GM21515 (cell line): ENCODE measurements around the gene ADAT3.

Experiments used
- ATAC-seq: cut with Tn5 transposase; IDR thresholded peaks from one replicate; pipeline ENCODE4 v1.9.1; 2021; ENCODE audit not compliant: unreplicated experiment

The ADAT3 gene

DNA sequence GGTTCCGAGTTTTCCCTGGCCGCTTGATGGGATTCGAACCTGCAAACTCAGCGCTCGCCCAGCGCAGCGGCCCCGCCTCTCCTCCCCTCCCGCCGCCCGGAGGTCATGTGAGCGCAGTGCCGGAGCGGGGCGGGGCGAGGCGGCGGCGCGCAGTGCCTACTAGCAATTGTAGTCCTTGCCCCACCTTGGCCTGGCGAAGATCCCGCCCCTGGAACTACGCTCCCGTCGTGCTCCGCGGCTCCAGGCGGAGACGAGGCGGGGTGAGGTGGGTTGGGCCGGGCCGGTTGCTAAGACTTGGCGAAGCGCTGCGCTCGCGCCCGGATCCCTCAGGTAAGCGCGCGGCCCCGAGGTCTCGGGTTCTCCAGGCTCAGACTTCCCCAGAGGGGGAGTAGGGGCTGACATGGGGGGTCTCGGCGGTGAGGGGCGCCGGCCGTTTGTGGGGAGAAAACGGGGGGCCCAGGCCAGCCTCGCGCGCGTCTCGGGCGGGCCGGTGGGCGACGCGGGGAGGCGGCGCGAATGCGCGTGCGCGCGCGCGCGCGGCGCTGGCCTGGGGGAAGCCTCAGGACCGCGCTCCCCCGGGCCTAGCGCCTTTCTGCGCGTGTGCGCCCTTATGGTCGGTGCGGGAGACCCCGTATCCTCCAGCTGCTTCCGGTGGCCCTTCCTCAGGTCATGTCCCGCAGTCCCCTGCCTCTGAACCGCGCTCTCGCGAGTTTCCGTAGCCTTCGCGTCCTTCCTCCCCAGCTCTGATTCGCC lies at the start of gene ADAT3, which contains the start of gene SCAMP4:
TSS of gene ADAT3 (plus strand) at position 290 of the 753 bp plus-strand sequence. CDS start 6,649 bp downstream, outside the sequence.
TSS of gene SCAMP4 (plus strand) at position 290 of the 753 bp plus-strand sequence. CDS start 9,621 bp downstream, outside the sequence.
- ATAC-seq = peak; percentile 78

DNA sequence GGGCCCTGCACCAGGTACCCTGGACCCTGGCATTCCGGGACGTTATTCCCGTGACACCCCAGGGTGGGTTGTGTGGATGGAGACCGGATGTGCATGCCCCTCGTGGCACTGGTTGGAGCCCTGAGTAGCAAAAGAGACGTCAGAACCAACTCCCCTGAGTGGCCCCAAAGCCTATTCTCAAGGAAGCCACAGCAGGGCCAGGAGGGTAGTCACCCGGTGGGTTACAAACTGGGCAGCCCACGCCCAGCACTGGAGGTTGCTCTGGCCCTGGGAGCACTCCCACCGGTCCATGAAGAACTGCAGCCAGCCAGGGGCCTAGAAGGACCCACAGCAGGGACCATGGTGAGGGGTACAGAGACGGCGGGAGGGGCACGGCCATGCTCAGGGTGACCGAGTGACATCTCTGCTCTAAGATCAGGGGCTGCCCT lies 49.4 kb upstream of the ADAT3 start:
- no peak for ATAC-seq

DNA sequence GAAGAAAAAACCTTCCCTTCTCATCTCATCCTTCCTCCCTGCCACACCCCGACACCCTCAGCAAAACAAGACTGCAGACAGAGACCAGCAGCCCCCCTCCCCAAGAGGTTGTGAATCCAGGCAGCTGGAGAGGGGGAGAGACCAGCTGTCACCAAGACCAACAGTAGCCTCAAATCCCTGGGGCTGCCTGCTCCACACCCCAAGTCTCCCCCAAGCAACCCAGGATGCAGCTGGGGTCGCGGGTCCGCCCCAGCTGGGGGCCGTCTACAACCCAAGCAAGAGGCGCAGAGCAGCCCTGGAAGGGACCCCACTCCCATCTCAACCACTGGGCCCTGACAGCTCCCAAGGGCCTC lies 48.9 kb upstream of the ADAT3 start:
- ATAC-seq = no peak

DNA sequence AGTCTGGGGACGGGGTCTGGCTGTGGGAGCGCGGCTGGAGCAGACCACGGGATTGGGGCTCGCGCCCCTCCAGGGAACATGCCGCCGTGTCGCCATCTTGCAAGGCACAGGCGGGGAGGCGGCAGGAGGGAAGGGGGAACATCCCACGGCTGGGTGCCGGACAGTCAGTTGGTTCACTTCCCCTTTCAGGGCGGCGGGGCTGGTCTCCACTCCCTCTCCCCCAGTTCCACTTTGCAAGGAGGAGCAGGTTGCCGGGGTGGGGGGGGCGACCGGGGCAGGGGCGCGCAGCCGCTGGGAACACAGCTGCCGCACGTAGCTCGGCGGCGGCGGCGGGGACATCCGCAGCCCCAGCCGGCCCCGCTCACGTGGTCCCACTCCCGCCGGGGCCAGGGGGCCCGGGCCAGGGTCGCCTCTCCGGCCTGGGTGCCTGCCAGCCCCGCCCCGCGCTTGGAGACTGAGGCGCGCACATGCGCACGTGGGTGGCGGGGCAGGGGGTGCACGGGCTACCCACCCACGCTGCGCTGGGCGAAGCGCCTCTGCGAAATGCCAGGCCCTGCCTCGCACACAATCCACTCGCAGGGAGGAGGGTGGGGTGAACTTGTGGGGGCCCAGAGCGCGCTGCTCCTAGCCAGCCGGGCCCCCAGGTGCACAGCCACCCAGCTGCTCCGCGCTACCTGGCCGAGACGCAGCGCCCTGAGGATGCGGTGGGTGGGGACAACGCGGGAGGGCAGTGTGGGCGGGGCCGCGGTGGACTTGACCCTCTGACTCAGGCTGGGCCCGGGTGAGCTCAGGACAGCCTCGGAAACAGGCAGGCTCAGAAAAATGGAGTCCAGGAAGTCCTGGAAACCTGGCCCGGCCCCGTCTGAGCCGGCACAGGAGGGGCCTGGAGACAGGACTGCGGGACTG lies 48.2 kb upstream of the ADAT3 start:
- no peak for ATAC-seq

DNA sequence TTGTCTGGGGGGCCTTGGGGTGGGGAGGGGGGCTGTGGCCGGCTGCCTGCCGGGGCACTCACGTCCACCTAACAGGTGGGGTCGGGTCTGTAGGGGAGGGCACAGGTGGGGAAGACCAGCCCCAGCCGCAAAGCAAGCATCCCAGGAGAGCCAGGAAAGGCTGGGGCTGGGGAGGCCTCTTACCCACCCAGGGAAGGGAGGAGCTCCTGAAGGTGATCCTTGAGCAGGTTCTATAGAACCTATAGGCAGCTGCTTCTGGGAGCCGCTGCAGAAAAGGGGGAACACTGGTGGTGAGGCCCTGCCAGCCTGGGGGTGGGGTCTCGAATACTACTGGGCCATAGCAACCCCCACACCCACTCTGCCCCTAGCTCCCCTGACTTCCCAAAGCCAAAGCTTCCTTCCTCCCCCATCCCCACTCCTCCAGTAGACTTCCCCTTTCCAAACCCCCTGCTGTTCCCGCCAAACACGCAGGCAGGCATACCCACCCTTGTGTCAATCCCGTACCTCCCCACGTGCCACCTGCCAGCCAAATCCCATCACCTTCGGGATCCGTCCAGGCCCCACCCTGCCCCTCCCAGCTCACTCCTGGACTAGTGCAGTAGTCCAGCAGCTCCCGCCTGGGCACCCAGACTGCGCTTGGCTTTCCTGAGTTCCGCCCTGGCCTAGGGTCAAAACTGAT lies 47.4 kb upstream of the ADAT3 start:
- no peak for ATAC-seq

DNA sequence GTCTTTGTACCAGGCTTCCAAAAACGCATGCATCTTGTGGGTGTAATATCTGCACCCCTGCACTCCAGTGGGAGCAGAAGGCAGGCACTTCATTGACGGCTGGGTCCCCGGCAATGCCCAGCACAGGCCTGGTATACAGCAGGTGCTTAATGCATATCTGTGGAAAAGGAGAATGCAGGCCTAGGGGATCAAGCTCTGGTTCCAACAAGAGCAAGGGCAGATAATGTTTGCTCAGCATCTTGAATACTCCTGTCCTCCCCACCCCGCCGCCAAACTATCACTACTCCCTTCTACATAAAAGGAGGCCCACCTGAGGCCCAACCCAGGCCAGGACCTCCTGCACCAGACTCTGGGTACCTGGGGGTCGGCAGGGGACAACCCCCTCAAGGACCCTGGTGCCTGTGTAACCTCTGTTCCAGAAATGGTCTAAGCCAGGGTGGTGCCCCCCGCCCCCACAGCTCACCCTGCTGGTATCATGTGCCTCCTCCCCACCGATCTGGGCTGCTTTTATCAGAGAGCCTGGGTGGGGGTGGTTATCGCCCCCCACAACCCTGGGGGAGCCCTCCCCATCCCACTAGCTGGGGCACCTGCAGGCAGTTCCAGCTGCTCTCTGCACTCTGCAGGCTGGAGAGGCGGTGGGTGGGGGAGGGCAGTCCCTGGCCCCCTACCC lies 46.7 kb upstream of the ADAT3 start:
- ATAC-seq = no peak

DNA sequence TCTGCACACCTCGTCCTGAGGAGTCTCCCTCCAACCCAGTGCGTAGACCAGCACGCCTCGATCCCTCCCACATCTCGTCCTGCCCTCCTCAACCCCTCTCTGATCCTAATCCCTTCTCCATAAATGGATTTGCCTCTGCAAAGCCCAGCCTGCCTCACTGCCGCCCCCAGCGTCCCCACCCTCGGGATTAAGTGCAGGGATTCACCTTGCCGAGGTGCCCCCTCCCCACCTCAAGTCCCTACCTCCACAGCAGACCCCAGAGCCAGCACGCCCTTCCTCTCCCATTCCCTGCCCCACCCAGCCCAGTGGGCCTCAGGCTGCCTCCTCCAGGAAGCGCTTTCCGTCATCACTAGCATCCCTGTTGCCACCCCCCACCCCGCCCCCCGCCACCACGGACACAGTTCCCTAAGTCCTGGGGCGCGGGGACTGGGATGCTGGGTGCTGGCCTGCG lies 45.8 kb upstream of the ADAT3 start:
- ATAC-seq = no peak

DNA sequence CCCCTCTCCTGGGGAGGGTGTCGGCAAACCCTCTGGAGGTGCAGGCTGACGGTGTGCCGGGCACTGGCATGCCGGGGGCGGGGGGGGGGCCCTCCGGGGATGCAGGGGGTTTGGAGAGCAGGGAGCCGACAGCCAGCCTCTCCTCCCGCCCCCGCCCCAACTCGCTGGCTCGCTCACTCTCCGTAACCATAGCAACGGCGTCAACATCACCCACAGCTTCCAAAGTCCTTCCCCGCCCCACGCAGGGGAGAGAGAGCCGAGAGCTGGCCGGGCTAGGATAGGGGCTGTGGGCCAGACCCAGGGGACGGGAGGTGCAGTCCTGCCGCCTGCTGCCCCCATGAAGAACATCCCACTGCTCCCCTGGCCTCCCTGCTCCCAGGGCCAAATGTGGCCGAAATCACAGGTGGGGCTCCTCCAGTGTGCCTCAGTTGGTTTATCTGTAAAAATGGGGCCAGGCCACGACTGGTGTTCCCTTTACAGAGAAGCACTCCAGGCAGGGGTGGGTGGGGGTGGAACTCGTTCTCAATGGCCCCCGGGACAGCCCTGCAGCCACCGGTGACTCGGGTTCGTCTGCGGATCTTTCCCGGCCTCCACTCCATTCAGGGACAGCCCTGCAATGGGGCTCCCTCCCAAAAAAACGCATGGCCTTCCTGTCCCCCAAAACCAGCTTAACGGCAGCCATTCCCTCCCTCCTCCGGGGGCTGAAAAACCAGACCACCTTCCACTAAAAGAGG lies 45.0 kb upstream of the ADAT3 start:
- ATAC-seq = no peak

DNA sequence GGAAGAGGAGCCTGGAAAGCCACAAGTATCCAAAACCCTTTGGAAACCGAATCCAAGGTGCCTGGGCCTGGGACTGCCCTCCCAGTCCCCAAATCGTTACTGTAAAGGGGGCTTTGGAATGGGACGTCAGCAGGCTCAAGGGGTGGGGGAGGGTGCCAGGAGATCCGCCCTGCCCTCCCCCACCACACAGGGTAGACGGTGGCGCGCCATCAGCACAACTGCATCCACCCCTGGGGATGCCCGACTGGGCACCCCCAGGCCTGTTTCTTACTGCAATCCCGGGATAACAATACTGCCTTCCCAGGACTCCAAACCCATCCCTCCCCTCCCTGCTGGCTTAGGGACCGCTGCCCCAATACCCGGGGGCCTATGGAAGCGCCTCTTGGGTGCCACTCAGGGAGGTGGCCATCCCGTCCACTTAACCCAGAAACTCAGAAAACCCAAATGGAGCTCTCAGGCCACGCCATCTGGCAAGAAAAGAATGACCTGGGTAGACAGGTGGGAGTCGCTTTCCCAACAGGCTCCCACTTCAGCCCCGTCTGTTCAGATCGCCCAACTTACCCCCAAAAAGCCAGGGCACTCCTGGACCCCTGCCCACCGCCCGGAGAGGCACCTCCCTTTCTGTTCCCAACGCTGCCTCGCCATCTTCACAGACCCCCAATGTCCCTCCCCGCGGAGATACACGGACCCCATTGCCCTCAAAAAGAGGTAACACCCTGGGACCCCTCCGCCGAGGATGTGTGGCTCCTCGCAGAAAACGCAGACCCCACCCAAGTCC lies 44.2 kb upstream of the ADAT3 start:
- no peak for ATAC-seq

DNA sequence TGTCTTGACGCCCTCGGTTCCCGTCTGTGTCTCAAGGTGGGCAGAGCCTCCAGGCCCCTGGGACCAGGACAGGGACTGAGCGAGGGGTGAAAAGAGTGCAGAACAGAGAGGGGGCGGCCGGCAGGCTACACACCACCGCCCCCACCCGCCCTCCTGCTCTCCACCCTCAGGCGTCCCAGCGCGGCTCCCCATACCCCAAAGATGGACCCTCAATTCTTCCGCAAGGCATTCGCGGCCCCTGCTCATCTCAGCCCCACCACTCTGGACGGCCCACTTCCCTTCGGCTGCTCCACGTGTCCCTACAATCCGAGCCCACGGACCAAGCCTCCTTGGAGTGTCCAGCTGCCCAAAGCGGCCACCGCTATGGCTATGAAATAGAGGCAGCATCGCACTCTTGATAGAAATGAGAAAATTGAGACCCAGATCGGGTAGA lies 43.6 kb upstream of the ADAT3 start:
- ATAC-seq = no peak

DNA sequence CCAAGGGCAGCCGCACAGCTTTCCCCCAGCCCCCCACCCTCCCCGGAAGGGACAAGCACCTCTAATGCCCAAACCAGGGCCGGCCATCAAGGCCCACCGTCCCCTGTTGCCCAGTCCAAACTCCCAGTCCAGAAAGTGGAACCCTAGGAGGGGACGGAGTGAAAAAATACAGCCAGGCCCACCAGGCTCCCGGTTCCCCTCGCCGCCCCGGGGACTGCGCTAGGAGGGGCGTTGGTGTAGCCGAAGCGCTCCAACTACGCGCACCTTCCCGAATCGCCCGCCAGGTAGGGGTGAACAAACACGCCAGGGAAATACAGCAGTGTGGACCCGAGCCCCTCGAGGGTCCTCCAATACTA lies 43.2 kb upstream of the ADAT3 start:
- ATAC-seq = no peak

DNA sequence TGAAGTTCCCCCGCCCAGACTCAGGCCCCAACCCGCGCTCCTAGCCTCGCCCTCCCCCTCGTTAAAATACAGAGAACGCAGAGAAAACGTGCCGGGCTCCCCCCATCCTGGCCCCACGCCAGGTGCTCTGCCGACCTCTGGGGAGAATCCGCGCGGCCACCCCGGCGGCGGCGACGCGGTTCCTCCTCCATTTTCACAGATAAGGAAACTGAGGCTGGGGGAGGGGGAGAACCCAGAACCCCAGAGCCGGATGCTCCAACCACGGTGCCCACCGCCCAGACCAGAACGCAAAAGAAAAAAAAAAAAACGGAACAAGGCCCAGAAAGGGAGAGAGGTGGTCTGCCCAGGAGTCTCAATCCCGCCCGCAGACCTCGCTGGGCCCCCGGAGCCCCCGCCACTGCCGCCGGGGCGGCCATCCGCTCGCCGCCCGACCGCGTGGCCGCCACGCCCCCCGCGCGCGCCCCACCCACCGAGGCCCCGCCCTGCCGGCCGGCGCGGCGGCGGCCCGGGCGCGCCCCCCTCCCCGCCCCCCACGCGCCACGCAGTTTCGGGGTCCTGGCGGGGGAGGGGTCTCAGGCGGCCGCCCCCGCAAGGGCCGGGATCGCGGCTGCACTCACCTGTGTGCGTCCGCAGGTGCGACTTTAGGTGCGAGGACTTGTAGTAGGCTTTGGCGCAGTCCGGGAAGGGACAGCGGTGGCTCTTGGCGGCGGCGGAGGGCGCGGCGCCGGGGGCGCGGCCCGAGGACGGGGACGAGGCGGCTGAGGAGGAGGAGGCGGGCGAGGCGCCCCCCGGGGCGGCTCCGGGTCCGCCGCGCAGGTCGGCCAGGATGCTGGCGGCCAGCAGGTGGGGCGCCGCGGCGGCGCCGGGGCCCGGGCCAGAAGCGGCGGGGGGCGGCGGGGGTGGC lies 42.5 kb upstream of the ADAT3 start:
- ATAC-seq = peak; percentile 2

DNA sequence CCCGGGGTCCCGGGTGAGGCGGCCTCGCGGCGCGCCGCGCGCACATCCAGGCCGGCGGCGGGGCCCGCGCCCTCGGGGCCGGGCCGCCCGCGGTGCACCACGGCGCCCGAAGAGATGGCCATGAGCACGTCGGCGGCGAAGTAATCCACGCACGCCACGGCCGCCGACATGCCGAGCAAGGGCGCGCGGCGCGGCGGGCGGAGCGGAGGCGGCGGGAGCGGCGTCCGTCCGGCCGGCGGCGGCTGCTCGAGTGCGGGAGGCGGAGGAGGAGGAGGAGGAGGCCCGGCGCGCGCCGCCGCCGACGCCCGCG lies 41.9 kb upstream of the ADAT3 start, which contains the start of gene KLF16:
TSS of gene KLF16 (minus strand) at position 252 of the 310 bp plus-strand sequence. CDS start at position 170, 82 bp downstream.
- ATAC-seq = peak; percentile 0

DNA sequence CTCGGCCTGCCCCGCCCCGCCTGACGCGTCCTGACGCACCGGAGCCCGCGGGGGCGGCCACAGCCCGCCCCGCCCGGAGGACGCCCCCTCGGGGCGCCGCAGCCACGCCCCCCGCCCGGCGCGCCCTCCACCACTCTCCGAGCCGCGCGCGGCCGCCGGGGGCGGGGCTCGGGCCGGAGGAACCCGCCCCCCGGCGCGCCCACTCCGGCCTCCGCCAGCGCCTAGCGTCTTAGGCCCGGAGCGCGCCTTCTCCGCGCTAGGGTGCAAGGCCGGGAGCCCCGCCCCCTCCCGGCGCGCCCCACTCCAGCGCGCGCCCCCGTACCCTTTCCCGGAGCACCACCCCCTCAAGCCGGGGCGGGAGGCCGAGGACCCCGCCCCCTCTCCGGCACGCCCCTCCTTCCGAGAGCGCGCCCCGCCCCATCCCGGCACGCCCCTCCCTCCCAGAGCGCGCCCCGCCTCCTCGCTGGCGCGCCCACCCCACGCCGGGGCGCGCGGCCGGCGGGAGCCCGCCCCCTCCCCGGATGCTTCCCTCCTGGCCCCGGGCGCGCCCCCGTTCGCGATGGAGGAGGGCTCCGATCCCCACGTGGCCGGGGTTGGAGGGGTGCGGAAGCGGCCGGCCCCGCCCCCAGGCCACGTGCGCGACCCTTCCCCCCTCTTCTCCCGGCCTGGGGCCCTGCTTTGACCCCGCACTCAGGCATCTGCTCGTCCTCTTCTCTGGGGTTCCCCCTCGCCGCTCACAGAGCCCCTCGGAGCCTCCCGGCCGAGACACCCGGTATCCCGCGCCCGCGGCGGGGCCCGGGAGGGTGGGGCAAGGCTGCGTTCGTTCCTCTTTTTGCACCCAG lies 41.3 kb upstream of the ADAT3 start:
- peak; percentile 48 for ATAC-seq

DNA sequence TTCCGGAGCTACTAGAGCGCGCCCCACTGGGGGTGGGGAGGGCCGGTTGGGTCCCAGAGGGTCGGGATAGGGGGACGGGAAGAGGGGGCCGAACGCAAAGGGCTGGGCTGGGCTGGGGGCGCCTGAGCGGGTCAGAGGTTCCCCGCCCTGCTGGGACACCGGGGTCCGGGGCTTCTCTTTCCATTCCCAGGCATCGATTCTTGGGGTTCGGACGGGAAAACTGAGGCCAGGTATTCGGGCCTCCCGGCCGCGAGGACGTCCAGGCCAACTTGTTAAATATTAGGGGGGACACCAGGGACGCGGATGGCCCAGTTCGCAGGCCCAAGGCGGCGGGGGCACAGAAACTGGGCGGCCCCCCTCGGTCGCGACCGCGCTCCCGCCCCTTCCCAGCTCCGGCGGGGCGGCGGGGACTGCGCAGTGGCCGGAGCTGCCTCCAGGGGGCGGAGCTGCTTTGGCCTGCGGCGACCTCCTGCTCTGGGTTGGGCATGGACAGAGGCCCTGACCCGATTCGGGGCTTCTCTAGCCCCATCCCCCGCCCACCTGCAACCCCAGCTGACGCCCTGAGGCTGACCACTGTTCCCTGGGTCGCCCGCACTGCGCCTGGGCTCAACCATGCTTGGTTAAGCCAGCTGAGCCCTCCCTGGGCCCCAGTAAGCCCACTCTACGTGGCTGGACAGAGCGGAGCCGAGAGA lies 40.6 kb upstream of the ADAT3 start:
- ATAC-seq = no peak

DNA sequence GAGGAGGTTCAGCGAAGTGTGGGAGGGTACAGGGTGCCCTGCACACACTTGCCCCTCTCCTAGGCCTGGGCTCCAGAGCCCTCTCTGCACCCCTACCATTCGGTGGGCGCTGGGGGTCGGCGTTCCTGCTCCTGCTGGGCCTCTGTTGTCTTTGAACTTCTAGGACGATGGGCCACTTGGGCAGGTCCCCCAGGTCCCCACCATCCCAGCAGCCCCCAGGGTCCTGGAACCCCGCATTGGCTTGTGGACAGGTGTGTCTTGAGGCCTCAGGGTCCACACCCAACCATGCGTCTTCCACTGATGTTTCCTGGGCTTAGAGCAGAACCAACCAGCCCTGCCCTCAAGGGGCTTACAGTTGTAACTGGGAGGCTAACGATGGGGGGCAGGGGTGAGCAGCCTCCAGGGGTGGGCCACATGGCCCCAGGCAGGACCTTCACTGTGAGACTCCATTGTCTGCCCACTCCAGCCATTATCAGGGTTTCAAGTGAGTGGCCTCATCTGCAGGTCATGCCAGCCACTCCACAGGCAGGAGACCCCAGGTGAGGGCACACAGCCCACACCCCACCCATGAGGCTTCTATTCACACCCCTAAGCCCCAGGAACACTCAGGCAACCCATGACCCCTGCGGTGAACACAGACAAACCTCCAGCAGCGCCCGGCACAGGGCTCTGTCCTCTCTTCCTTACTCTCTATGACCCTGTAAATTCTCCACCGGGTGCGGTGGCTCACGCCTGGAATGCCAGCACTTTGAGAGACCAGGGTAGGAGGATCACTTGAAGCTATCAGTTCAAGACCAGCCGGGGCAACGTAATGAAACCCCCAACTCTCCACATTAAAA lies 39.8 kb upstream of the ADAT3 start:
- no peak for ATAC-seq
